WTC11 (cell line): ENCODE measurements around the gene RXRA. TPM values are rescaled to one million over a fixed set of nuclear protein-coding genes. Genes with fewer than 3 reads are reported as not detected.
A peak's percentile ranks its signal among the peaks of the same experiment; 100 is the strongest.

ENCODE experiments used
- ATAC-seq: fragments of 200-7000 bp; cut with Tn5 transposase; 2 replicates; pipeline ENCODE4 v1.10.0; 2021; ENCODE audit warnings: mild to moderate bottlenecking, moderate library complexity
- CTCF ChIA-PET: fragments of 300-600 bp; sonication (Branson Sonifier 250); formaldehyde crosslinking; loops from one replicate; lab custom pipeline; 2021; ENCODE audit warnings: antibody characterized with exemption; lab: Charles Lee
- POLR2A ChIA-PET: fragments of 350-600 bp; sonication (Branson Sonifier 250); formaldehyde crosslinking; loops from one replicate; lab custom pipeline; 2021; ENCODE audit warnings: antibody characterized with exemption; lab: Charles Lee
- DNase-seq: peaks from one replicate; pipeline ENCODE4 v3.0.0; 2021; ENCODE audit warnings: low spot score
- H3K27ac Mint-ChIP-seq: 2 replicates; pipeline ENCODE4 v1.8.0; 2021; ENCODE audit warnings: mixed read lengths
- H3K27me3 Mint-ChIP-seq: 2 replicates; pipeline ENCODE4 v1.8.0; 2021; ENCODE audit warnings: low read depth, mild to moderate bottlenecking, moderate library complexity, mixed read lengths
- H3K36me3 Mint-ChIP-seq: 2 replicates; pipeline ENCODE4 v1.8.0; 2021; ENCODE audit warnings: mixed read lengths
- H3K4me1 Mint-ChIP-seq: 2 replicates; pipeline ENCODE4 v1.8.0; 2022; ENCODE audit warnings: mixed read lengths
- H3K4me3 Mint-ChIP-seq: 2 replicates; pipeline ENCODE4 v1.8.0; 2021; ENCODE audit warnings: mild to moderate bottlenecking, moderate library complexity, mixed read lengths
- H3K9me3 Mint-ChIP-seq: 2 replicates; pipeline ENCODE4 v1.8.0; 2021; ENCODE audit warnings: mixed read lengths
- GRHL2 ChIP-seq: fragments of 250-450 bp; sonication (Bioruptor Pico); IDR thresholded peaks from 2 replicates; pipeline ENCODE4 v1.8.0; 2022; ENCODE audit warnings: mild to moderate bottlenecking, moderate library complexity; ENCODE audit not compliant: insufficient replicate concordance, severe bottlenecking
- JUN ChIP-seq: sonication (generic); formaldehyde crosslinking; IDR thresholded peaks from 2 replicates; pipeline ENCODE4 v1.8.0; 2023; ENCODE audit warnings: mild to moderate bottlenecking, missing genetic modification reagents
- NFE2L1 ChIP-seq: sonication (generic); formaldehyde crosslinking; IDR thresholded peaks from 2 replicates; pipeline ENCODE4 v1.8.1; 2023; ENCODE audit warnings: missing genetic modification reagents
- OVOL2 ChIP-seq: fragments of 250-450 bp; sonication (Bioruptor Pico); IDR thresholded peaks from 2 replicates; pipeline ENCODE4 v1.9.0; 2021; ENCODE audit warnings: mild to moderate bottlenecking, borderline replicate concordance
- RELA ChIP-seq: sonication (generic); formaldehyde crosslinking; IDR thresholded peaks from 2 replicates; pipeline ENCODE4 v1.8.1; 2022; ENCODE audit warnings: missing genetic modification reagents, mild to moderate bottlenecking, borderline replicate concordance
- ZNF396 ChIP-seq: fragments of 250-450 bp; sonication (Bioruptor Pico); IDR thresholded peaks from 2 replicates; pipeline ENCODE4 v1.8.0; 2021; ENCODE audit warnings: mild to moderate bottlenecking, moderate library complexity, borderline replicate concordance
- total RNA-seq: library from RNA; stranded (reverse); gene quantifications from 3 replicates; pipeline ENCODE4 v1.2.3, GENCODE V29; 2021
- TF ChIP-seq, protein P1 (sequence below): sonication (generic); formaldehyde crosslinking; IDR thresholded peaks from 2 replicates; pipeline ENCODE4 v1.8.1; 2023; ENCODE audit warnings: mild to moderate bottlenecking, missing genetic modification reagents, borderline replicate concordance
- TF ChIP-seq, protein P2 (sequence below): sonication (generic); formaldehyde crosslinking; IDR thresholded peaks from 2 replicates; pipeline ENCODE4 v1.8.0; 2022; ENCODE audit warnings: mild to moderate bottlenecking, missing genetic modification reagents
- TF ChIP-seq, protein P3 (sequence below): sonication (generic); formaldehyde crosslinking; IDR thresholded peaks from 2 replicates; pipeline ENCODE4 v1.8.1; 2023; ENCODE audit warnings: mild to moderate bottlenecking, moderate library complexity, missing genetic modification reagents
- TF ChIP-seq, protein P4 (sequence below): sonication (generic); formaldehyde crosslinking; IDR thresholded peaks from 2 replicates; pipeline ENCODE4 v1.8.1; 2023; ENCODE audit warnings: mild to moderate bottlenecking, missing genetic modification reagents
- TF ChIP-seq, protein P5 (sequence below): fragments of 200-600 bp; IDR thresholded peaks from 2 replicates; pipeline ENCODE4 v1.8.0; 2022; ENCODE audit warnings: antibody characterized with exemption
- TF ChIP-seq, protein P6 (sequence below): fragments of 250-450 bp; sonication (Bioruptor Pico); IDR thresholded peaks from 2 replicates; pipeline ENCODE4 v1.9.0; 2021; ENCODE audit warnings: mild to moderate bottlenecking
- TF ChIP-seq, protein P7 (sequence below): sonication (generic); formaldehyde crosslinking; conservative IDR thresholded peaks from 2 replicates; pipeline ENCODE4 v1.8.1; 2022; ENCODE audit warnings: mild to moderate bottlenecking, missing genetic modification reagents

The RXRA gene
- total RNA-seq, 1 experiment from 2014 or later: 27.5 TPM

DNA sequence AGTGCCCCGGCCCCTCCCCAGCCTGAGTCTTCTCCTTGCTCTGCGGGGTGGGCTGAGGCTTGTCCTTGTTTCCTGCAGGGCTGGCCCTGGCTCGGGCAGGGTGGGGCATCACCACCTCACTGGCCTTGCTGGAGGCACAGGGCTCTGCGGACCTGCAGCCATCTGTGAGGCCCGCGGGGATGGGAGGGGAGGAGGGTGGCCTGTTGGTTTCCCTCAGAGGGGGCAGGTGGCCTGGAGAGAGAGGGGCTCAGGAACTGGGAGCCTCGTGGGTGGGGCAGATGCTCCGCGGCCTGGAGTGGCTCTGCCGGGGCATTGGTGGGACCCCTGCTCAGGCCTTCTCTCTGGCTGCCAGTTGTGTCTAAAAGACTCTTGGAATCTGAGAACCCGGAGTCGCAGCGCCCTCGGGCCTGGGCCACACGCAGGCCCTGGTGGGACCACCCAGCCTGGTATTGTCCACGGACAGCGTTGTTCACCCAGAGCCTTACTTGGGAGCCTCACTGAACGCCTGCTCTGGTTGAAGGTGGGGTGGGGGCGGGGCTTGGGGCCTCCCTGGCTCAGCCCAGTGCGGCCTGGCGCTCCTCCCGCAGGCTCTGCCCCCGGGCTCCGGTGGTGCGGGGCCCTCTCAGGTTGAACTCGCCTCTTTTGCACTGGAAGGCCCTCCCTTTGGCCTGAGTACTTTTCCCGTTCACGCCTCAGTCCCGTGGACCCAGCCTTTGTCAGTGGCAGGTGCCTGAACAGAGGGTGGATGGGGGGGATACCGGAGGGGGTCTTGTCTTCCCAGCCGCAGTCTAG is 111.3 kb downstream of the RXRA start:
- ATAC-seq (peak; percentile 23), DNase-seq (no peak)
- H3K27me3 Mint-ChIP-seq: no peaks in the 10 kb centered on the region
- H3K9me3 Mint-ChIP-seq: no peaks in the 10 kb centered on the region
- H3K4me1 Mint-ChIP-seq: no peaks in the 10 kb centered on the region
- no peak overlapping the region for H3K4me3 Mint-ChIP-seq
- no peak for TF ChIP-seq OVOL2 (CRISPR knock-in tag)
- TF ChIP-seq, protein P1, sequence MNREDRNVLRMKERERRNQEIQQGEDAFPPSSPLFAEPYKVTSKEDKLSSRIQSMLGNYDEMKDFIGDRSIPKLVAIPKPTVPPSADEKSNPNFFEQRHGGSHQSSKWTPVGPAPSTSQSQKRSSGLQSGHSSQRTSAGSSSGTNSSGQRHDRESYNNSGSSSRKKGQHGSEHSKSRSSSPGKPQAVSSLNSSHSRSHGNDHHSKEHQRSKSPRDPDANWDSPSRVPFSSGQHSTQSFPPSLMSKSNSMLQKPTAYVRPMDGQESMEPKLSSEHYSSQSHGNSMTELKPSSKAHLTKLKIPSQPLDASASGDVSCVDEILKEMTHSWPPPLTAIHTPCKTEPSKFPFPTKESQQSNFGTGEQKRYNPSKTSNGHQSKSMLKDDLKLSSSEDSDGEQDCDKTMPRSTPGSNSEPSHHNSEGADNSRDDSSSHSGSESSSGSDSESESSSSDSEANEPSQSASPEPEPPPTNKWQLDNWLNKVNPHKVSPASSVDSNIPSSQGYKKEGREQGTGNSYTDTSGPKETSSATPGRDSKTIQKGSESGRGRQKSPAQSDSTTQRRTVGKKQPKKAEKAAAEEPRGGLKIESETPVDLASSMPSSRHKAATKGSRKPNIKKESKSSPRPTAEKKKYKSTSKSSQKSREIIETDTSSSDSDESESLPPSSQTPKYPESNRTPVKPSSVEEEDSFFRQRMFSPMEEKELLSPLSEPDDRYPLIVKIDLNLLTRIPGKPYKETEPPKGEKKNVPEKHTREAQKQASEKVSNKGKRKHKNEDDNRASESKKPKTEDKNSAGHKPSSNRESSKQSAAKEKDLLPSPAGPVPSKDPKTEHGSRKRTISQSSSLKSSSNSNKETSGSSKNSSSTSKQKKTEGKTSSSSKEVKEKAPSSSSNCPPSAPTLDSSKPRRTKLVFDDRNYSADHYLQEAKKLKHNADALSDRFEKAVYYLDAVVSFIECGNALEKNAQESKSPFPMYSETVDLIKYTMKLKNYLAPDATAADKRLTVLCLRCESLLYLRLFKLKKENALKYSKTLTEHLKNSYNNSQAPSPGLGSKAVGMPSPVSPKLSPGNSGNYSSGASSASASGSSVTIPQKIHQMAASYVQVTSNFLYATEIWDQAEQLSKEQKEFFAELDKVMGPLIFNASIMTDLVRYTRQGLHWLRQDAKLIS: no peak
- no peak for TF ChIP-seq RELA
- TF ChIP-seq ZNF396 (CRISPR knock-in tag): no peak
- TF ChIP-seq, protein P2, sequence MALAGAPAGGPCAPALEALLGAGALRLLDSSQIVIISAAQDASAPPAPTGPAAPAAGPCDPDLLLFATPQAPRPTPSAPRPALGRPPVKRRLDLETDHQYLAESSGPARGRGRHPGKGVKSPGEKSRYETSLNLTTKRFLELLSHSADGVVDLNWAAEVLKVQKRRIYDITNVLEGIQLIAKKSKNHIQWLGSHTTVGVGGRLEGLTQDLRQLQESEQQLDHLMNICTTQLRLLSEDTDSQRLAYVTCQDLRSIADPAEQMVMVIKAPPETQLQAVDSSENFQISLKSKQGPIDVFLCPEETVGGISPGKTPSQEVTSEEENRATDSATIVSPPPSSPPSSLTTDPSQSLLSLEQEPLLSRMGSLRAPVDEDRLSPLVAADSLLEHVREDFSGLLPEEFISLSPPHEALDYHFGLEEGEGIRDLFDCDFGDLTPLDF (CRISPR knock-in tag): no peak
- TF ChIP-seq, protein P3, sequence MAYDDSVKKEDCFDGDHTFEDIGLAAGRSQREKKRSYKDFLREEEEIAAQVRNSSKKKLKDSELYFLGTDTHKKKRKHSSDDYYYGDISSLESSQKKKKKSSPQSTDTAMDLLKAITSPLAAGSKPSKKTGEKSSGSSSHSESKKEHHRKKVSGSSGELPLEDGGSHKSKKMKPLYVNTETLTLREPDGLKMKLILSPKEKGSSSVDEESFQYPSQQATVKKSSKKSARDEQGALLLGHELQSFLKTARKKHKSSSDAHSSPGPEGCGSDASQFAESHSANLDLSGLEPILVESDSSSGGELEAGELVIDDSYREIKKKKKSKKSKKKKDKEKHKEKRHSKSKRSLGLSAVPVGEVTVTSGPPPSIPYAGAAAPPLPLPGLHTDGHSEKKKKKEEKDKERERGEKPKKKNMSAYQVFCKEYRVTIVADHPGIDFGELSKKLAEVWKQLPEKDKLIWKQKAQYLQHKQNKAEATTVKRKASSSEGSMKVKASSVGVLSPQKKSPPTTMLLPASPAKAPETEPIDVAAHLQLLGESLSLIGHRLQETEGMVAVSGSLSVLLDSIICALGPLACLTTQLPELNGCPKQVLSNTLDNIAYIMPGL (CRISPR knock-in tag): no peak
- no peaks in the 10 kb centered on the region for H3K36me3 Mint-ChIP-seq
- H3K27ac Mint-ChIP-seq: no peak overlapping the region
- ChIA-PET CTCF (interaction anchor here (0.6 to 1.4 kb wide), 8 partner anchors 12 to 267 kb away, joined by 3 to 15 read pairs (median 4); no protein-coding TSS in a partner anchor), POLR2A (no interaction called here)

DNA sequence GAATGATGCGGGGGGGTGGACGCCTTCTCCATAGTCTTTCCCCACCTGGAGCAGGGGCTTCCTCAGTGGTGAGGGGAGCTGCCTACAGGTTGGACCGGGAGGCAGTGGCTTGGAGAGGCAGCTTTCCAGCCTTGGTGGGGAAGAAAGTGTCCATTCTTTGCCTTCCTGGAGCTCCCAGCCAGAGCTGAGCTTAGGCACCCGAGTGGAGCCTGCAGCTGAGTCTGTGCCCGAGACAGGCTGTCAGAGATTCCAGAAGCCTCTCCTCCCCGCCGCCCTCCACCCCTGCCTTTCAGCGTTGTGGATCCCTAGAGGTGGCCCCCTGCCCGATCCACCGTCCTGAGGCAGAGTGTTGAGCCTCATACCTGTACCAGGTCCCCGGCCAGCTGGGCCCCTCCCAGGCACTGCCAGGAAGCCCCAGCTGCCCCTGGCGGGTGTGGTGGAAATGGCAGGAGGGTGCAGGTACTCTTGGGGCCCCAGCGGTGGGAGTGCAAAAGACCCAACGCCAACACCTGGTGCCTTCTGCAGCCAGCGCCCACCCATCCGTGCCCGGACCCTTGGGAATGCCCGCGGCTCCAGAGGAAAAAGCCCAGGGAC is 112.0 kb downstream of the RXRA start:
- no peaks in the 10 kb centered on the region for H3K9me3 Mint-ChIP-seq
- no peak overlapping the region for H3K27ac Mint-ChIP-seq
- H3K4me1 Mint-ChIP-seq: no peaks in the 10 kb centered on the region
- TF ChIP-seq, protein P4, sequence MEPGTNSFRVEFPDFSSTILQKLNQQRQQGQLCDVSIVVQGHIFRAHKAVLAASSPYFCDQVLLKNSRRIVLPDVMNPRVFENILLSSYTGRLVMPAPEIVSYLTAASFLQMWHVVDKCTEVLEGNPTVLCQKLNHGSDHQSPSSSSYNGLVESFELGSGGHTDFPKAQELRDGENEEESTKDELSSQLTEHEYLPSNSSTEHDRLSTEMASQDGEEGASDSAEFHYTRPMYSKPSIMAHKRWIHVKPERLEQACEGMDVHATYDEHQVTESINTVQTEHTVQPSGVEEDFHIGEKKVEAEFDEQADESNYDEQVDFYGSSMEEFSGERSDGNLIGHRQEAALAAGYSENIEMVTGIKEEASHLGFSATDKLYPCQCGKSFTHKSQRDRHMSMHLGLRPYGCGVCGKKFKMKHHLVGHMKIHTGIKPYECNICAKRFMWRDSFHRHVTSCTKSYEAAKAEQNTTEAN: no peak
- TF ChIP-seq, protein P5, sequence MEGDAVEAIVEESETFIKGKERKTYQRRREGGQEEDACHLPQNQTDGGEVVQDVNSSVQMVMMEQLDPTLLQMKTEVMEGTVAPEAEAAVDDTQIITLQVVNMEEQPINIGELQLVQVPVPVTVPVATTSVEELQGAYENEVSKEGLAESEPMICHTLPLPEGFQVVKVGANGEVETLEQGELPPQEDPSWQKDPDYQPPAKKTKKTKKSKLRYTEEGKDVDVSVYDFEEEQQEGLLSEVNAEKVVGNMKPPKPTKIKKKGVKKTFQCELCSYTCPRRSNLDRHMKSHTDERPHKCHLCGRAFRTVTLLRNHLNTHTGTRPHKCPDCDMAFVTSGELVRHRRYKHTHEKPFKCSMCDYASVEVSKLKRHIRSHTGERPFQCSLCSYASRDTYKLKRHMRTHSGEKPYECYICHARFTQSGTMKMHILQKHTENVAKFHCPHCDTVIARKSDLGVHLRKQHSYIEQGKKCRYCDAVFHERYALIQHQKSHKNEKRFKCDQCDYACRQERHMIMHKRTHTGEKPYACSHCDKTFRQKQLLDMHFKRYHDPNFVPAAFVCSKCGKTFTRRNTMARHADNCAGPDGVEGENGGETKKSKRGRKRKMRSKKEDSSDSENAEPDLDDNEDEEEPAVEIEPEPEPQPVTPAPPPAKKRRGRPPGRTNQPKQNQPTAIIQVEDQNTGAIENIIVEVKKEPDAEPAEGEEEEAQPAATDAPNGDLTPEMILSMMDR: 0 out of 2 replicates have a peak, but pooled peaks have one; percentile 22
- H3K27me3 Mint-ChIP-seq: no peaks in the 10 kb centered on the region
- DNase-seq (peak; percentile 55), ATAC-seq (peak; percentile 38)
- ChIA-PET POLR2A (no interaction called here), CTCF (interaction anchor here (0.6 to 1.4 kb wide), 7 partner anchors 11 to 268 kb away, joined by 3 to 15 read pairs (median 3); no protein-coding TSS in a partner anchor)
- H3K4me3 Mint-ChIP-seq: no peak overlapping the region
- H3K36me3 Mint-ChIP-seq: no peaks in the 10 kb centered on the region

DNA sequence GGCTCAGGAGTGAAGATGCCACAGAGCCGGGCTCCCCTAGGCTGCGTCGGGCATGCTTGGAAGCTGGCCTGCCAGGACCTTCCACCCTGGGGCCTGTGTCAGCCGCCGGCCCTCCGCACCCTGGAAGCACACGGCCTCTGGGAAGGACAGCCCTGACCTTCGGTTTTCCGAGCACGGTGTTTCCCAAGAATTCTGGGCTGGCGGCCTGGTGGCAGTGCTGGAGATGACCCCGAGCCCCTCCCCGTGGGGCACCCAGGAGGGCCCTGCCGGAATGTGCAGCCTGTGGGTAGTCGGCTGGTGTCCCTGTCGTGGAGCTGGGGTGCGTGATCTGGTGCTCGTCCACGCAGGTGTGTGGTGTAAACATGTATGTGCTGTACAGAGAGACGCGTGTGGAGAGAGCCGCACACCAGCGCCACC is 113.1 kb downstream of the RXRA start:
- H3K27ac Mint-ChIP-seq: peak overlapping the region; percentile 36; the same call in 1 of the 2 replicates
- DNase-seq (no peak), ATAC-seq (no peak)
- no peaks in the 10 kb centered on the region for H3K36me3 Mint-ChIP-seq
- CTCF ChIA-PET: interaction anchor here (1.0 to 1.4 kb wide), 3 partner anchors 10 to 264 kb away, joined by 4 to 15 read pairs (median 5); no protein-coding TSS in a partner anchor
- no peaks in the 10 kb centered on the region for H3K4me1 Mint-ChIP-seq
- H3K27me3 Mint-ChIP-seq: no peaks in the 10 kb centered on the region
- H3K4me3 Mint-ChIP-seq: no peak overlapping the region
- POLR2A ChIA-PET: no interaction called here
- H3K9me3 Mint-ChIP-seq: no peaks in the 10 kb centered on the region
- TF ChIP-seq GRHL2 (no peak), NFE2L1 (CRISPR knock-in tag) (no peak), RELA (no peak), JUN (no peak)
- TF ChIP-seq, protein P6, sequence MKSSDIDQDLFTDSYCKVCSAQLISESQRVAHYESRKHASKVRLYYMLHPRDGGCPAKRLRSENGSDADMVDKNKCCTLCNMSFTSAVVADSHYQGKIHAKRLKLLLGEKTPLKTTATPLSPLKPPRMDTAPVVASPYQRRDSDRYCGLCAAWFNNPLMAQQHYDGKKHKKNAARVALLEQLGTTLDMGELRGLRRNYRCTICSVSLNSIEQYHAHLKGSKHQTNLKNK (CRISPR knock-in tag): no peak
- TF ChIP-seq, protein P7, sequence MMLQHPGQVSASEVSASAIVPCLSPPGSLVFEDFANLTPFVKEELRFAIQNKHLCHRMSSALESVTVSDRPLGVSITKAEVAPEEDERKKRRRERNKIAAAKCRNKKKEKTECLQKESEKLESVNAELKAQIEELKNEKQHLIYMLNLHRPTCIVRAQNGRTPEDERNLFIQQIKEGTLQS: no peak
- TF ChIP-seq, protein P5: no peak
